NCI-H345 (cell line): Measurements from ENCODE around the gene FHOD3.

ENCODE experiments used
- DNase-seq: peaks from one replicate; lab custom pipeline; 2025; lab: John Stamatoyannopoulos, UW

The FHOD3 gene

DNA sequence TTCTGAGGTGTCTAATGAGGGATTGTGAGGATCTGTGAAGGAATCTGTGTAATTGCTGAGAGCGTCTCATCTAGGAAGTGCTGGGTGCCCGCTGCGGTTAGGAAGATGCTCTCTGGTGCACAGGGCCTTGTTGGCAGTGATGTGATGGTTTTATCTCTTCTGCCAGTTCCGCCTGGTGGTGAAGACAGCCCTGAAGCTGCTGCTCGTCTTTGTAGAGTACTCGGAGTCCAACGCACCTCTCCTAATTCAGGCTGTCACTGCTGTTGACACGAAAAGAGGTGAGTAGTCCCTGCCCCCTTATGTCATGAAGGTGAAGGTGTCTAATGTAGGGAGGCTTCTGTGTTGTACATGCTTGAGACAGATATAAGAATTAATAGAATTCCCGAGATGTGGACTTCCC lies 297.1 kb downstream of the FHOD3 start:
- DNase-seq = no peak

DNA sequence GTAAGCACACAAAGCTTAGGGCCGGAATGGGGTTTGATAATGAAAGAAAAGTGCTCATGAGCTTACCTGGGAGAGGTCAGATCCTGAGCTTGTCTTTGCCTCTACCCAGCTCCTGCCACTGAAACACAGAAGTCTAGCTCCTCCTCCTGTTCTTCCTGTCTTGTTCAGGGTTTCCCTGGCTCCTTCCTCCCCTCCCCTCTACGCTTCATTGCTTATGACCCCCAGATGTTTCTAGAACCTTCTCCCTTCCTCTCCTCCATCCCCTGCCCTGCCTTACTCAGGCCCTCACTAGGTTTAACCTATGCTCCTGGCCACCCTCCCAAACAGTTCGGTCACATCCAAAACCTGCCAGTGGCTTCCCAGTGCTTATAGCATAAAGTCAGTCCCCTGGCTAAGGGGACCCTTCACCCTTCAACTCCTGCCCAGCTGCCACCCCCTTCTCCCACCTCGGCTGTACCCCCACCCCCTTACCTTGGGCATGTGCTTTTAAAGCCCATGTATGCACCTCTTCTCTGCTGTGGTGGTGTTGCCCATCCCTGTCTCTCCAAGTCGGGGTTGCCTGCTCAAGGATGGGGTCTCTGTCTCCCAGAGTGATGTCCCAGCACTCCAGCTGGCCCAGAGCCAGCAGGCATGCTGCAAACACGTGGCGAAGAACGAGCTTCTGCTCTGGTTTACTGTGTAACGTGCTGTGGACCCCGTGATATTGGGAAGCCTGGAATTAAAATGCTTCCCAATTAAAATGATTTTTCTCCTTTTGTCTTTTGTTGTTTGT lies 297.7 kb downstream of the FHOD3 start:
- no peak for DNase-seq

DNA sequence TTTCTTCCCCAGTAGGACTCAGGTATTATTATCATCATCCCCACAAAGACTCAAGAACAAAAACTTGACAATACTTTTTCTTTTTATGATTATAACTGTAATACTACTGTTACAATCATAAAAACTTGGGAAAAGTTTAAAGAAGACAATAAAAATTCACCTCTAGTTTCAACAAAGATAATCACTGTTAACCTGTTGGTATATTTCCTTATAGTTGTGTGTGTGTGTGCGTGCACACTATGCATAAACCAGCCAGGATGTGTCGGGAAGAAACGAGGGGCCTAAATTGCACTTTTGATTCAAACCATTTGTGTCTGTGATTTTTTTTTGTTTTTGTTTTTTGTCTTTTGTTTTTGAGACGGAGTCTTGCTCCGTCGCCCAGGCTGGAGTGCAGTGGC lies 298.3 kb downstream of the FHOD3 start:
- no peak for DNase-seq

DNA sequence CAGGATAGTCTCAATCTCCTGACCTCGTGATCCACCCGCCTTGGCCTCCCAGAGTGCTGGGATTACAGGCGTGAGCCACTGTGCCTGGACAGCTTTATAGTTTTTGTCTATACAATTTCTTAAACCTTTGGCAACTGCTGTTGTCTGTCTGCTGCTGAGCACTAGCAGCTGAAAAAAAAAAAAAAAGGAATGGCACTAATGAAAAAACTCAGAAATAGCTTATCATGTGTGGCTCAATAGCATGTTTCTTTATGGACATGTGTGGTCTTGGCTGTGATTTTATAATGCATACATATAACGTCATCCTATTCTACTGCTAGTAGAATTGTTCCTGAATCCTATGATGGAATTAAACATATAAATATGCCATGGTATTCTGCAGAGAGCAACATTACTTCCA lies 300.1 kb downstream of the FHOD3 start:
- no peak for DNase-seq

DNA sequence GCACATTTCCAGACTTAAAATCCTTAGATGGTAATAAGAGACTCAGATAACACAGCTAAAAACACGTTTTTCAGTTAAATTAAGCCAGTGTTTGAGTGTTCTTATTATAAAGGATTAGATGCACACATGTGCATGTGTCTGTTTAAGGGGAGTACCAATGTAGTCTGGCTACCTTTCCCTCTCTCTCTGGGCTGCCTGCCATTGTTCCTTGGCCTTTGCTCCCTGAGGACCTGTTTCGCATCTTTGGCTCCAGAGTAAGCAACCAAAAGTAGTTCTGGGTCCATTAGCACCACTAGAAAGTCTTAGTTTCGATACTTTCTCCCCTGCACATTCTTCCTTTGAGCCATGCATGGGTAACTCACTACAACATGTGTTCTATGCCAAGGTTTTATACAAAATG lies 303.0 kb downstream of the FHOD3 start:
- DNase-seq = no peak

- no peak for DNase-seq
Observed at GRCh38 chr18:36601316-36601715, 303.8 kb downstream of the FHOD3 start.

DNA sequence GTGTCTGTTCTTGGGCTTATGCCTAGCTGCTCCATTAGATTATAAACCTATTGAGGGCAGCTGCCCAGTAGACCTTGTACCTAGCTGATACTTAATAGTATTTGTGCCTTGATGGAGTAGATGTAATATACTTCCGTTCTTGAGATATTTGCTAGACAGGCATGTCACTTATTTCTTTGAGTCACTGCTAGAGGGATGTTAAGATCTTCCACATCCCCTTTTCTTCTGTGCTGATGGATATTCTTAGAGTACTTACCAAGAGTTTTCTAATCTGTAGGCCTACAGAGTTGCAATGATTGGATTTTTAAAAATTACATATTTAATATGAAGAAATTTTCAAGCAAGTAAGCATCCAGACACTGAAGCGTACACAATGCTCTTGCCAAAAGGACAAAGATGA lies 304.6 kb downstream of the FHOD3 start:
- DNase-seq = no peak

GRCh38 chr18:36602620-36603019 lies 305.1 kb downstream of the FHOD3 start:
- no peak for DNase-seq

DNA sequence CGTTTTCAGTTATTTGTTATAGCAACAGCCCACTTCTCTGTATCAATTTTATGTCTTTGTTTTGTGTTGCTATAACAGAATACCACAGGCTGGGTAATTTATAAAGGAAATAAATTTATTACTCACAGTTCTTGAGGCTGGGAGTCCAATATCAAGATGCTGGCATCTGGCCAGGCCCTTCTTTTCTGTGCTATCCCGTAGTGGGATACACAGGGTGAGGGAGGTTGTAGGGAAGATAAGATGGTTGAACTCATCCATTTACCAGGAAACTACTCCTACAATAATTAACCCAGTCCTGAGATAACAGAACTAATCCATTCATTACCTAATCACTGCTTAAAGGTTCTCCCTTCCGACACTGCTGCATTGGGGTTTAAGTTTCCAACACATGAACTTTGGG lies 310.6 kb downstream of the FHOD3 start:
- DNase-seq = no peak

GRCh38 chr18:36610258-36610657 lies 312.7 kb downstream of the FHOD3 start:
- no peak for DNase-seq

DNA sequence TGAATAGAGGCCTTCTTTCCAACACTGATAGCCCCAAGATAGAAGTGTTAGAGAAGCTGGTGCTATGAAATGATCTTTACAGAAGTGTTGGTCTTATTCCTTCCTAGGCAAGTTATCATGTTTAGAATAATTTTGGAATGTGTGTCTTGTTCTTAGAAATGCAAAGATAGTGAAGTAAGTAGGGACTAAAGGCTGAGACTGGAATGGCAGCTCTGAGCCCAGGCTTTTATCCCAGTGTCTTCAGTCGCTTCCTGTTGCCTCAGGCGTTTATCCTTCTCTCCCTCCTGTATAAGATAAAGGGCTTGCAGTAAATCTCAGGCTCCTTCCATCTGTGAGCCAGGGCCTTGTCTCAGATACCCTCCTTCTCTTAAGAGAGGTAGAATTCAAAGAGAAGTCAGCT lies 313.1 kb downstream of the FHOD3 start:
- no peak for DNase-seq

DNA sequence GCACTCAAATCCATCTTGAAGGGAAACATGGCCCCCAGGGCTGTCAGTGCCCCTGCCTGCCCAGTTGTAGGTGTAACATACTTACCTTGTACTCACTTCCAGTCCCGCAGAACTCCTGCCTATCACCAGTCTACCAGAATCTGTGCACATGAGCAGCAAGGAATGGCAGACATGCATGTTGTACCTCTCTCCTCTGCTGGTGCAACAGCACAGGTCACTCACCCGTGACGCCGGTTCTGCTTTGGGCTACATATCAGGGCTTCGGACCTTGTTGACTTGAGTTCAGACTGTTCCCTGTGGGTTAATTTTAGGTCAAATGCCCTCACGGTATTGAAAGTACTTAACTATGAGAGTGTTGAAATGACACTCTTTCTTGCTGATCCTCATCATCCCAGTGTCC lies 315.6 kb downstream of the FHOD3 start:
- no peak for DNase-seq

- no peak for DNase-seq
Observed at GRCh38 chr18:36613810-36614209, 316.3 kb downstream of the FHOD3 start.

GRCh38 chr18:36620788-36621187 lies 323.3 kb downstream of the FHOD3 start:
- no peak for DNase-seq

GRCh38 chr18:36622610-36623009 lies 325.1 kb downstream of the FHOD3 start:
- no peak for DNase-seq

- DNase-seq = no peak
Observed at GRCh38 chr18:36623091-36623490, 325.6 kb downstream of the FHOD3 start.

- no peak for DNase-seq
Observed at GRCh38 chr18:36623681-36624190, 326.2 kb downstream of the FHOD3 start.

DNA sequence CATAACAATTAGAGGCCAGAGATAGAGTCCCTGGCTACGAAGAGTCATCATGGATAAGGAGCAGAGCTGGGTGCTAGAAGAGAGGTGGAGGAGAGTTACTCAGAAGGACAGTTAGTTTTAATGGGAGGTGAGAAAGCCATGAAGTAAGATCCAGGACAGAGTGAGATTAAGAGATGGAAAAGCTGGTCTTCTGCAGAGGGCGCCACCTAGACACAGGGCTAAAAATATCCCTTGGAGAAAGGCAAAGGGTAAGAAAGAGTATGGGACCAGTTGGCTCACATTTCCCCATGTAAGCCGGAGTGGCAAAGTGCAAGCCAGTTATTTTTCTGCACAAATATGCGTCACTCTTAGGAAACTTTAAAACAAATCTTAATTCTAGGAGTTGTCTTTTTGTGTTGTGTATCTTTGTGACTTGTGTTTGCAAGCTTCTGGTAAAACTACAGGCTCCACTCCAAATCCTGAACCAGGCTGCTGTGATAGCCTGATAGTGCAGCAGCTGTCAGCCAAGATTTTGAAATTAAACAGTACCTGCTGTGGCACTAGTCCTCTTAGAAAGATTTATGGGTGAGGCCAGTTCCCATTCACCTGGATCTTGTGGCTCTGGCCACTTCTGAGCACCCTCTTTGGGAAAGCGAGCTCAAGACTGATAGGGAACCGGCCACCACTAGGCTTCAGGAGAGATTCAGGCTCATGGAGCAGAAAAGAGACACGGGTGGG lies 327.1 kb downstream of the FHOD3 start:
- no peak for DNase-seq

DNA sequence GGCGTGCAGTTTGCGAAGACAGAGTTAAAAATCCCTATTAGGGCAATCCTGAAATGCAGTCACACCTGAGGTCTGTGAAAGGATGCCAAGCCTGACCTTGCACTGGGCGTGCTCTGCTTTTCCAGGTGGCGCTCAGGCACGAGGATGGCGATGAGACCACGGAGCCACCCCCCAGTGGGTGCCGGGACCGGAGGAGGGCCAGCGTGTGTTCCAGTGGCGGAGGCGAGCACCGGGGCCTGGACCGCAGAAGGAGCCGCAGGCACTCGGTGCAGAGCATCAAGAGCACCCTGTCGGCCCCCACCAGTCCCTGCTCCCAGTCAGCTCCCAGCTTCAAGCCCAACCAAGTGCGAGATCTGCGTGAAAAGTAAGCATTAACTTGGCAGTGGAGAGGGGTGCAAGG lies 327.9 kb downstream of the FHOD3 start:
- DNase-seq = no peak

DNA sequence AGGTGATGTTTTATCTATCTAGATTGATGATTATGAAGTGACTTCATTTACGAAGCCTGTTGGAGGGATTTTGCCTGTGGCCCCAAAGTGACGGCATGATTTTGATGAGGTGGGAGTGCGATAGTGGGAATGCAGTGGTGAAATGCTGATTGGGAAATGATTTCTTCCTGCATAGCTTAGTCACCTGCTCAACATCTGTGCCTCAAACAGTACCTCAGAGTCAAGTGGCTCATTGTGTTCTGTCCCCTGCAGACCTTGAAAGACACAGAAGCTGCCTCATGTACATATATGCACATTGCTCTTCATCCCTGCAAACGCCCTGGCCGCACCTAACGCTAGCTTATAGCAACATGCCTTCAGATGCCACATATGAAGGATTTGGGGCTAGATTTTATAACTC lies 330.1 kb downstream of the FHOD3 start:
- no peak for DNase-seq

DNA sequence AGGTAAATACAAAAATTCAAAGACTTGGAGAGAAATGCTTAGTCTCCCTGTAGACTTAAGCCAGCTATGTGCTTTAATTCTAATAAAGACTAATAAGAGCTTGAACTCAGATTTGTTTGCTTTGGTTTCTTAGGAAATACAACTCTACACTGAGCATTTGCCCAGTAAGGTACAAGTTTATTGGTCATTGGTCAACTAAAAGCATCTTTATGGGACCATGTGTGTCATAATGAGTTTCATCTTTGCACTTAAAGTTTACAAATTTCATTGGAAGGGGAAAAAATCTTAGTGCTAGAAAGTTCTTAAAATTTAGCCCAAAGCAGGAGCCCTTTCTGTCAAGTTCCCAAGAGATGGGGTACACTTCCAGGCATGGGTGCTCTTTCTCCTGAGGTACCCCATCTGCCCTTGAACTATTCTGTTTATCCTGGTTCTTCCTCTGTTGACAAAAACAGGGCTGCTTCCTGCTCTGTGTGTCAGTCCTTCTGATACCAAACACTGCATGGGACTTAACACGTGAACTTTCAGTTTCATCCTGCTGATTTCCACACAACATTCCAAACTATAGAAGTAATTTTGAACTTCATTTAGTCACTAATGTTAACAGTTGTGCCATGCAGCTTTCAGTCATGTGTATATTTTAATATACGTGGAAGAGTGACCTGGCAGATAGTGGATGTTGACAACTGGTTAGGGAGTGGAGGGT lies 331.1 kb downstream of the FHOD3 start:
- no peak for DNase-seq

GRCh38 chr18:36629138-36629530 lies 331.6 kb downstream of the FHOD3 start:
- DNase-seq = no peak

DNA sequence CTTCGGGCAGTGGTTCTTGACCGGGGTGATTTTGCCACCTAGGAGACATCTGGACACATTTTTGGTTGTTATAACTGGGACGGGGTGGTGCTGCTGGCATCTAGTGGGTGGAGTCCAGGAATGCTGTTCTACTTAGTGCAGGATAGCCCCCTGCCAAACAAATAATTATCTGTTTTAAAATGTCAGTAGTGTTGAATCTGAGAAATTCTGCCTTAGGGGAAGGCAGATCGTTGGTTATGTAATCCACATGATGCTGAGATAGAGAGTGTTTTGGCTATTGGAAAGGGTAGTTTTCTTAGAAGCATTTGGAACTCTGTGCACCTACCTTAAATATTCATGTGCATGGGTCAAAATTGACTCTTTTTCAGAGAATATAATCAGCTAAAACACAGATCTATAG lies 332.3 kb downstream of the FHOD3 start:
- DNase-seq = no peak
